Activated CD4-positive, alpha-beta T cell treated with anti-CD3 and anti-CD28 coated beads, Interleukin-10, Interleukin-2, amounts not matched to agents 100 ng/mL and 50 ng/mL, durations not matched to agents 16 hours and 8 hours (primary cell): Measurements from ENCODE around the gene NEMF.
"Not testable (repeated sequence)": the region's sequence is repeated elsewhere in the genome, so short reads cannot be mapped to it uniquely, and the experiment has no call there.

Experiments
- DNase-seq: peaks from one replicate; pipeline ENCODE4 v3.0.0-alpha.2; 2020

The NEMF gene

GRCh38 chr14:49745191-49745590 is 107.4 kb downstream of the NEMF start:
- no peak for DNase-seq

- not testable (repeated sequence) for DNase-seq
Observed at GRCh38 chr14:49735669-49736068, 116.9 kb downstream of the NEMF start.

GRCh38 chr14:49733836-49734235 is 118.8 kb downstream of the NEMF start:
- no peak for DNase-seq

- no peak for DNase-seq
Observed at GRCh38 chr14:49732896-49733295, 119.7 kb downstream of the NEMF start.
